ENCODE results near the gene MYLK.

The MYLK gene

GRCh38 chr3:123657568-123657967 lies 226.6 kb downstream of the MYLK start:
- H4K20me1 ChIP-seq (ENCODE audit: insufficient read depth, low read length): no peaks in the 10 kb centered on the region
- TF ChIP-seq EZH2 (IDR thresholded peaks at IDR 0.05; ENCODE audit: borderline replicate concordance, low read length) (no peak), CTCF (IDR thresholded peaks at IDR 0.05; ENCODE audit: low read length) (no peak)
- no peaks in the 10 kb centered on the region for H3K9me2 ChIP-seq (ENCODE audit: low read depth, low read length)
- no peaks in the 10 kb centered on the region for H3K79me2 ChIP-seq (ENCODE audit: insufficient read depth, low read length)
- H3K4me2 ChIP-seq (ENCODE audit: low read length): no peak overlapping the region
- H3F3A ChIP-seq (ENCODE audit: insufficient read depth, low read length): no peaks in the 10 kb centered on the region
- no peak overlapping the region for H3K27ac ChIP-seq (ENCODE audit: low read depth, low read length, poor library complexity, severe bottlenecking)
- H3K27me3 ChIP-seq (ENCODE audit: insufficient read depth, low read length): no peaks in the 10 kb centered on the region
- H3K9ac ChIP-seq (ENCODE audit: low read length): no peak overlapping the region
- H3K4me1 ChIP-seq (ENCODE audit: insufficient read depth, low read length, severe bottlenecking): no peaks in the 10 kb centered on the region
- no peak overlapping the region for H3K4me3 ChIP-seq (ENCODE audit: low read depth, low read length, poor library complexity, severe bottlenecking)
- H3K36me3 ChIP-seq (ENCODE audit: insufficient read depth, low read length): no peaks in the 10 kb centered on the region
- no peaks in the 10 kb centered on the region for H3K9me3 ChIP-seq (ENCODE audit: low read length)
- no peak overlapping the region for H2AFZ ChIP-seq (ENCODE audit: low read length)

- no peak overlapping the region for H3K27ac ChIP-seq (ENCODE audit: low read depth, low read length, poor library complexity, severe bottlenecking)
- H3K9me3 ChIP-seq (ENCODE audit: low read length): no peaks in the 10 kb centered on the region
- no peaks in the 10 kb centered on the region for H3K4me1 ChIP-seq (ENCODE audit: insufficient read depth, low read length, severe bottlenecking)
- H3K9me2 ChIP-seq (ENCODE audit: low read depth, low read length): no peaks in the 10 kb centered on the region
- no peaks in the 10 kb centered on the region for H3K27me3 ChIP-seq (ENCODE audit: insufficient read depth, low read length)
- H3K79me2 ChIP-seq (ENCODE audit: insufficient read depth, low read length): no peaks in the 10 kb centered on the region
- no peaks in the 10 kb centered on the region for H4K20me1 ChIP-seq (ENCODE audit: insufficient read depth, low read length)
- H2AFZ ChIP-seq (ENCODE audit: low read length): no peak overlapping the region
- no peaks in the 10 kb centered on the region for H3F3A ChIP-seq (ENCODE audit: insufficient read depth, low read length)
- no peaks in the 10 kb centered on the region for H3K36me3 ChIP-seq (ENCODE audit: insufficient read depth, low read length)
- H3K4me2 ChIP-seq (ENCODE audit: low read length): no peak overlapping the region
- H3K4me3 ChIP-seq (ENCODE audit: low read depth, low read length, poor library complexity, severe bottlenecking): no peak overlapping the region
- no peak for TF ChIP-seq EZH2 (IDR thresholded peaks at IDR 0.05; ENCODE audit: borderline replicate concordance, low read length)
- no peak for TF ChIP-seq CTCF (IDR thresholded peaks at IDR 0.05; ENCODE audit: low read length)
- H3K9ac ChIP-seq (ENCODE audit: low read length): no peak overlapping the region
Measured at GRCh38 chr3:123657111-123657510, 227.0 kb downstream of the MYLK start.

GRCh38 chr3:123656691-123657090 lies 227.4 kb downstream of the MYLK start:
- Histone ChIP-seq H2AFZ (ENCODE audit: low read length) (no peak overlapping the region), H3K4me1 (ENCODE audit: insufficient read depth, low read length, severe bottlenecking) (no peaks in the 10 kb centered on the region), H3K4me3 (ENCODE audit: low read depth, low read length, poor library complexity, severe bottlenecking) (no peak overlapping the region), H3K27ac (ENCODE audit: low read depth, low read length, poor library complexity, severe bottlenecking) (no peak overlapping the region), H3K27me3 (ENCODE audit: insufficient read depth, low read length) (no peaks in the 10 kb centered on the region), H4K20me1 (ENCODE audit: insufficient read depth, low read length) (no peaks in the 10 kb centered on the region), H3K9me3 (ENCODE audit: low read length) (no peaks in the 10 kb centered on the region), H3K79me2 (ENCODE audit: insufficient read depth, low read length) (no peaks in the 10 kb centered on the region), H3K4me2 (ENCODE audit: low read length) (no peak overlapping the region), H3K9ac (ENCODE audit: low read length) (no peak overlapping the region), H3K36me3 (ENCODE audit: insufficient read depth, low read length) (no peaks in the 10 kb centered on the region), H3K9me2 (ENCODE audit: low read depth, low read length) (no peaks in the 10 kb centered on the region), H3F3A (ENCODE audit: insufficient read depth, low read length) (no peaks in the 10 kb centered on the region)
- TF ChIP-seq EZH2 (IDR thresholded peaks at IDR 0.05; ENCODE audit: borderline replicate concordance, low read length) (no peak), CTCF (IDR thresholded peaks at IDR 0.05; ENCODE audit: low read length) (peak; percentile 58)

Measured in OCI-LY1 (cell line).